SK-N-MC (cell line): ENCODE data around the gene NADSYN1.

ENCODE experiments used
- EZH2 ChIP-seq: fragments of 200-600 bp; sonication (generic); IDR thresholded peaks from one replicate; pipeline ENCODE4 v1.6.1; 2017; ENCODE audit warnings: antibody characterized with exemption
- POLR2AphosphoS5 ChIP-seq: IDR thresholded peaks from 2 replicates; pipeline ENCODE4 v1.6.1; 2012; ENCODE audit warnings: mild to moderate bottlenecking, low read depth, low read length, borderline replicate concordance

DNA sequence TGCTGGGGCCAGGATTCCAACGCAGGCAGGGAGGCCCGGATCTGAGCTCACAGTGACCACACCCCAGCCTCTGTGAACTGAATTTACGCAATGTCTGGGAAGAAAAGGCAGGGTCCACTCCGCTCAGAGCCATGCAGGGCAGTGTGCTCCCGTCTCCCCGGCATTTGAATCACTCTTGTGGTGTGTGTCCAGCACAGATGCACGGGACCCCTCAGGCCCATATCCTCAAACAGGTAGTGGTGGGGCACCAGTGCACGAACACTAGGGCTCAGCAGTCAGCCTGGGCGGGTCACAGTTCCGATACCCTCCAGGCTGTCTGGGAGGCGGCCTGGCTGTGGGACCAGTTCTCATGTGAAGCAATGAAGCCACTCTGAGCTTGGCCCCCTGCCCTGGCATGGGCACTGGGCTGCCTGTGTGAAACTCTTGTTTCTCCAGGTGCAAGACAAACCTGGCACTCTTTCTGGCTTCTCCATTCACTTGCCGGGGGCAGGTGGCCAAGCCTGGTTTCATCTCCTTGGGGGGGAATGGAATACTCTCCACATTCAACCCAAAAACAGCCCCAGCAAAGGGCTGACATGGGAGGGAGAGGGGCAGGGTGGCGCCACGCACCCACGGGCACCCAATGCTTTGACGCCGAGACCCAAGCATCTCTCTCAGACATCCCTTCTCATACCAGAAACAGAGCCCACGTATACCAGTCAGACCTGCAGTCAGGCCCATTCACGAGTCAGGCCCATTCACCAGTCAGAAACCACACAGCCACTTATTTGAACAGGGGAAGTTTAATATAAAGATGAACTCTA, 19.2 kb upstream of the NADSYN1 start:
- TF ChIP-seq POLR2AphosphoS5 (0 out of 2 replicates have a peak, but pooled peaks have one; percentile 22), EZH2 (no peak)
